GM19238 (cell line): Measurements from ENCODE around the gene OSTM1.

ENCODE experiments used
- DNase-seq: peaks from one replicate; pipeline ENCODE4 v3.0.0; 2011; ENCODE audit warnings: low spot score; ENCODE audit not compliant: insufficient read length

OSTM1 gene

GRCh38 chr6:108102965-108103364 is 28.4 kb upstream of the OSTM1 start:
- no peak for DNase-seq

- DNase-seq, result no peak
Measured at GRCh38 chr6:108100003-108100402, 25.5 kb upstream of the OSTM1 start.

GRCh38 chr6:108097882-108098281 is 23.3 kb upstream of the OSTM1 start:
- no peak for DNase-seq

- no peak for DNase-seq
Measured at GRCh38 chr6:108093781-108094300, 19.3 kb upstream of the OSTM1 start.

GRCh38 chr6:108091288-108091687 is 16.7 kb upstream of the OSTM1 start:
- DNase-seq, result no peak

- no peak for DNase-seq
Measured at GRCh38 chr6:108083349-108083748, 8.8 kb upstream of the OSTM1 start.

- no peak for DNase-seq
Measured at GRCh38 chr6:108082539-108082938, 8.0 kb upstream of the OSTM1 start.

GRCh38 chr6:108080010-108080780 is 5.7 kb upstream of the OSTM1 start:
- no peak for DNase-seq

- DNase-seq, result no peak
Measured at GRCh38 chr6:108078191-108078590, 3.6 kb upstream of the OSTM1 start.

GRCh38 chr6:108074057-108074358 is 533 bp downstream of the OSTM1 start:
- DNase-seq, result peak; percentile 30

- no peak for DNase-seq
Measured at GRCh38 chr6:108071736-108072276, 2.7 kb downstream of the OSTM1 start.

- DNase-seq, result no peak
Measured at GRCh38 chr6:108068618-108069017, 5.9 kb downstream of the OSTM1 start.

- no peak for DNase-seq
Measured at GRCh38 chr6:108068182-108068581, 6.4 kb downstream of the OSTM1 start.

GRCh38 chr6:108052706-108053105 is 21.8 kb downstream of the OSTM1 start:
- no peak for DNase-seq

GRCh38 chr6:108051481-108051880 is 23.1 kb downstream of the OSTM1 start:
- DNase-seq, result no peak

- no peak for DNase-seq
Measured at GRCh38 chr6:108039681-108040080, 34.9 kb downstream of the OSTM1 start.

GRCh38 chr6:108036884-108037283 is 37.7 kb downstream of the OSTM1 start:
- no peak for DNase-seq

- no peak for DNase-seq
Measured at GRCh38 chr6:108031968-108032367, 42.6 kb downstream of the OSTM1 start.

GRCh38 chr6:108030211-108030610 is 44.3 kb downstream of the OSTM1 start:
- DNase-seq, result no peak

GRCh38 chr6:108029226-108029921 is 45.2 kb downstream of the OSTM1 start:
- DNase-seq, result no peak

- DNase-seq, result no peak
Measured at GRCh38 chr6:108027594-108027993, 46.9 kb downstream of the OSTM1 start.

GRCh38 chr6:108027056-108027455 is 47.5 kb downstream of the OSTM1 start:
- no peak for DNase-seq
